Measurements from ENCODE around the gene RASA2. TPM values are rescaled to one million over a fixed set of nuclear protein-coding genes. Genes with fewer than 3 reads are reported as not detected.

RASA2 gene
- total RNA-seq, 1 donor from 2014 or later, result 9.9 TPM

DNA sequence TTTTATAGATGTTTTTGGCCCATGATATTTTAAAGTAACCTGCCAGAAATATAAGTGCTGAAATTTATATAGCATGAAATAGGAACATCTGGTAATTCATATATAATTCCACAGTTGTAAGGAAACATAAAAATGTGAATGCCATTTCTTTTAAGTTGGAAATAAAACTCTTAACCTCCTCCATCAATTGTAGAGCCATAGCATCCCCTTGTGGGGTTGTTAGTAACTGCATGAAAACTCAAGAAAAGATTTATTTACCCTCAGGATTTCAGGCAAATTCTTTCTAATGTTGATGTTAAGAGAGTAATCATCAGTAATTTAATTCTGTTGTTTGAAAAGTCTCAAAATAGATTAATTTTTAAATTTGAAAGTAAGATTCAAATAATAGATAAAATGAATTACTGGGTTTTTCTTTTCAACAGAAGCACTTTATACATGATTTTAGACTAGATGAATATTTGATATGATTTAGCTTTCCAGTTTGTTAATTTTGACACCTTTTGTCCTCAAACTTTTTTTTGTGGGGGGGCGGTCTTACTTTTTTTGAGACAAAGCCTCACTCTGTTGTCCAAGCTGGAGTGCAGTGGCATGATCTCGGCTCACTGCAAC, 74.7 kb downstream of the RASA2 start:
- H3K36me3 Mint-ChIP-seq (ENCODE audit: unreplicated experiment), result peaks cover 11% of the 10 kb centered on the region
- DNase-seq (ENCODE audit: extremely low spot score, unreplicated experiment), result no peak
- H3K27ac Mint-ChIP-seq (ENCODE audit: unreplicated experiment), result no peak overlapping the region
- H3K4me1 Mint-ChIP-seq (ENCODE audit: unreplicated experiment), result no peaks in the 10 kb centered on the region
- TF ChIP-seq CTCF (IDR thresholded peaks at IDR 0.05), result peak; percentile 87
- H3K4me3 Mint-ChIP-seq (ENCODE audit: unreplicated experiment), result no peak overlapping the region
- no peaks in the 10 kb centered on the region for H3K9me3 Mint-ChIP-seq (ENCODE audit: unreplicated experiment)
- no peaks in the 10 kb centered on the region for H3K27me3 Mint-ChIP-seq (ENCODE audit: unreplicated experiment)

GRCh38 chr3:141564241-141564640, 77.4 kb downstream of the RASA2 start:
- peaks cover 9% of the 10 kb centered on the region for H3K36me3 Mint-ChIP-seq (ENCODE audit: unreplicated experiment)
- H3K27ac Mint-ChIP-seq (ENCODE audit: unreplicated experiment), result no peak overlapping the region
- TF ChIP-seq CTCF (IDR thresholded peaks at IDR 0.05), result no peak
- no peak for DNase-seq (ENCODE audit: extremely low spot score, unreplicated experiment)
- H3K4me3 Mint-ChIP-seq (ENCODE audit: unreplicated experiment), result no peak overlapping the region
- no peaks in the 10 kb centered on the region for H3K4me1 Mint-ChIP-seq (ENCODE audit: unreplicated experiment)
- H3K27me3 Mint-ChIP-seq (ENCODE audit: unreplicated experiment), result no peaks in the 10 kb centered on the region
- H3K9me3 Mint-ChIP-seq (ENCODE audit: unreplicated experiment), result no peaks in the 10 kb centered on the region

GRCh38 chr3:141570068-141570467, 83.2 kb downstream of the RASA2 start:
- no peak overlapping the region for H3K4me3 Mint-ChIP-seq (ENCODE audit: unreplicated experiment)
- H3K36me3 Mint-ChIP-seq (ENCODE audit: unreplicated experiment), result peaks cover 15% of the 10 kb centered on the region
- no peaks in the 10 kb centered on the region for H3K9me3 Mint-ChIP-seq (ENCODE audit: unreplicated experiment)
- no peak for TF ChIP-seq CTCF (IDR thresholded peaks at IDR 0.05)
- H3K27ac Mint-ChIP-seq (ENCODE audit: unreplicated experiment), result no peak overlapping the region
- no peaks in the 10 kb centered on the region for H3K27me3 Mint-ChIP-seq (ENCODE audit: unreplicated experiment)
- DNase-seq (ENCODE audit: extremely low spot score, unreplicated experiment), result no peak
- no peaks in the 10 kb centered on the region for H3K4me1 Mint-ChIP-seq (ENCODE audit: unreplicated experiment)

DNA sequence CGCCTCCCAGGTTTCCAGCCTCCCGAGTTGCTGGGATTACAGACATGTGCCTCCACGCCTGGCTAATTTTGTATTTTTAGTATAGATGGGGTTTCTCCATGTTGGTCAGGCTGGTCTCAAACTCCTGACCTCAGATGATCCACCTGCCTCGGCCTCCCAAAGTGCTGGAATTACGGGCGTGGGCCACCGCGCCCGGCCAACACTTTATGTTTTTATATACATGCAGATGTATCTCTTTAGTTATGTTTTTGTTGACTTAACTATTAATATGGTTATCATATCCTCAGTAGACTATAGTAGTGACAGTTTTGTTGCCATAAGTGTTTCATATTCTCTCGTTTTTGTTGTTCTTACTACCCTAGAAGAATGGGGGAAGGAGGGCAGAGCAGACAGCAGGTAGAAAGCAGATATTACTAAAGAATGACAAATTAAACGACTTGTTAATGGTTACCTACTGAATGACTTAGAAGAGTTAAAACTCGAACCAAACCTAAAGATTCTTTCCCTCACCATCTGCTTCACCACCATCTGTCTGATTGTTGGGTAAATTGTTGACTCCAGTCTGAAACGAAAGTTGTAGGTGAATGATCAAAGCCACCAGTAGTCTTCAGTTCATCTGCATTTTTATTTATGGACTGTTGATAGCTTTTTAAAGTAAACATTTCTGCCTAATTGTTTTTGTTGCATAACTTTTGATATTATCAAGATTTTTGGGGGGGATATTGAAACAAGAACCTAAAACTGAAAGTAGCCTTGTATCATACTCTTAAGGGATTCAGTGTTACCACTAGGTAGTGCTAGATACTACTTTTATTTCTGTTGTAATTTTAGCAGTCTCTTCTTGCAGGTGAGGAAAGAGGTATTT, 89.3 kb downstream of the RASA2 start:
- Mint-ChIP-seq H3K4me3 (ENCODE audit: unreplicated experiment) (peak overlapping the region; percentile 27), H3K9me3 (ENCODE audit: unreplicated experiment) (no peaks in the 10 kb centered on the region), H3K27ac (ENCODE audit: unreplicated experiment) (peak overlapping the region; percentile 44), H3K4me1 (ENCODE audit: unreplicated experiment) (peaks cover 6% of the 10 kb centered on the region), H3K36me3 (ENCODE audit: unreplicated experiment) (peaks cover 16% of the 10 kb centered on the region), H3K27me3 (ENCODE audit: unreplicated experiment) (no peaks in the 10 kb centered on the region)
- peak; percentile 66 for TF ChIP-seq CTCF (IDR thresholded peaks at IDR 0.05)
- DNase-seq (ENCODE audit: extremely low spot score, unreplicated experiment), result no peak

GRCh38 chr3:141576744-141577052, 89.9 kb downstream of the RASA2 start:
- H3K27me3 Mint-ChIP-seq (ENCODE audit: unreplicated experiment), result no peaks in the 10 kb centered on the region

More at GRCh38 chr3:141576744-141577052, 89.9 kb downstream of the RASA2 start:
- H3K9me3 Mint-ChIP-seq (ENCODE audit: unreplicated experiment), result no peaks in the 10 kb centered on the region
- no peak for DNase-seq (ENCODE audit: extremely low spot score, unreplicated experiment)
- H3K4me3 Mint-ChIP-seq (ENCODE audit: unreplicated experiment), result no peak overlapping the region
- H3K27ac Mint-ChIP-seq (ENCODE audit: unreplicated experiment), result no peak overlapping the region
- TF ChIP-seq CTCF (IDR thresholded peaks at IDR 0.05), result no peak
- peaks cover 6% of the 10 kb centered on the region for H3K4me1 Mint-ChIP-seq (ENCODE audit: unreplicated experiment)
- peaks cover 16% of the 10 kb centered on the region for H3K36me3 Mint-ChIP-seq (ENCODE audit: unreplicated experiment)

Data from osteocyte (in vitro differentiated cells).